Kidney epithelial cell (primary cell): ENCODE results near the gene RIN3. TPM values are rescaled to one million over a fixed set of nuclear protein-coding genes. Genes with fewer than 3 reads are reported as not detected.

Experiments
- DNase-seq: peaks from one replicate; pipeline ENCODE4 v3.0.0-alpha.2; 2010; ENCODE audit warnings: low read depth
- H3K27me3 ChIP-seq: 2 replicates; pipeline ENCODE4 v1.6.0; 2011; ENCODE audit warnings: low read length; ENCODE audit not compliant: control insufficient read depth, insufficient read depth
- H3K36me3 ChIP-seq: 2 replicates; pipeline ENCODE4 v1.5.1; 2011; ENCODE audit warnings: low read length; ENCODE audit not compliant: control insufficient read depth, insufficient read depth
- H3K4me3 ChIP-seq: 2 replicates; pipeline ENCODE4 v1.5.1; 2011; ENCODE audit warnings: low read depth, mild to moderate bottlenecking, control low read depth, low read length
- total RNA-seq: library from RNA; depleted of rRNA; stranded (reverse); fragments of >200 nt; gene quantifications from 2 replicates; pipeline ENCODE4 v1.2.3, GENCODE V29; 2015
- TF ChIP-seq, protein P1 (sequence below): IDR thresholded peaks from 2 replicates; pipeline ENCODE4 v1.5.1; 2011; ENCODE audit warnings: mild to moderate bottlenecking, moderate library complexity, low read length, control low read depth, inconsistent platforms; ENCODE audit not compliant: insufficient read depth, poor library complexity, severe bottlenecking

The RIN3 gene
- total RNA-seq, 1 donor from 2014 or later, result 6.0 TPM

DNA sequence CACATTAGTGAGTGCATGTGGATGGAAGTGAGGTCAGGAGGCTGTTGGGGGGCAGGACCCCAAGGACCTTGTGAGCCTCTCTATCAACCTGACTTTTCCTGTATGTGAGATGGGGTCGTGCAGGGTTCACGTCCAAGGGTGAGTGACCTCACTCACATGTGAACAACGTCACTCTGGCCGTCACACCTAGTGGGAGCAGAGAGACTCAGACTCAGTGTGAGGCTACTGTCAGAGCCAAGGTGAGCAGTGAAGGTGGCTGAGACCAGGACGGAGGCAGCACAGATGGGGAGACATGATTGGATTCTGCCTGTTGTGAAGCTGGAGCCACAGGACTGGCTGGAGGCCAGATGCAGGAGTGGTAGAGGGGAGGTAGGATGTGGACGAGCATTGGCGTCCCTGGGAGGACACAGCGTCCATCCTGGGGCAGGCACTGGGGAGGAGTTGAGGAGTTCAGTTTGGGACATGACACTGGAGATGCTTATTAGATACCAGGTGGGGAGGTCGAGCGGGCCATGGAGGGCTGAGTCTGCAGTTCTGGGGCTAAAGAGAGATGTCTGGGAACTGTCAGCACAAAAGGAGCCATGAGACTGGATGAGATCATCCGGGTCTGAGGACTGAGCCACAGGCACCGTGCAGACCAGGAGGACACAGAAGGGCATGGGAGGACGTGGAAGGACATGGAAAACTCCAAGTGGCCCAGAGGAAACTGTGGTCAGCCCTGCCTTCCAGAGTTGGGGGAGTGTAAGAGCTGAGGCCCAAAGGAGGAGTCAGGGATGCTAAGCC, 142.0 kb downstream of the RIN3 start:
- DNase-seq, result no peak
- peaks cover 1% of the 10 kb centered on the region for H3K36me3 ChIP-seq
- no peak overlapping the region for H3K4me3 ChIP-seq
- no peaks in the 10 kb centered on the region for H3K27me3 ChIP-seq
- TF ChIP-seq, protein P1, sequence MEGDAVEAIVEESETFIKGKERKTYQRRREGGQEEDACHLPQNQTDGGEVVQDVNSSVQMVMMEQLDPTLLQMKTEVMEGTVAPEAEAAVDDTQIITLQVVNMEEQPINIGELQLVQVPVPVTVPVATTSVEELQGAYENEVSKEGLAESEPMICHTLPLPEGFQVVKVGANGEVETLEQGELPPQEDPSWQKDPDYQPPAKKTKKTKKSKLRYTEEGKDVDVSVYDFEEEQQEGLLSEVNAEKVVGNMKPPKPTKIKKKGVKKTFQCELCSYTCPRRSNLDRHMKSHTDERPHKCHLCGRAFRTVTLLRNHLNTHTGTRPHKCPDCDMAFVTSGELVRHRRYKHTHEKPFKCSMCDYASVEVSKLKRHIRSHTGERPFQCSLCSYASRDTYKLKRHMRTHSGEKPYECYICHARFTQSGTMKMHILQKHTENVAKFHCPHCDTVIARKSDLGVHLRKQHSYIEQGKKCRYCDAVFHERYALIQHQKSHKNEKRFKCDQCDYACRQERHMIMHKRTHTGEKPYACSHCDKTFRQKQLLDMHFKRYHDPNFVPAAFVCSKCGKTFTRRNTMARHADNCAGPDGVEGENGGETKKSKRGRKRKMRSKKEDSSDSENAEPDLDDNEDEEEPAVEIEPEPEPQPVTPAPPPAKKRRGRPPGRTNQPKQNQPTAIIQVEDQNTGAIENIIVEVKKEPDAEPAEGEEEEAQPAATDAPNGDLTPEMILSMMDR, result no peak

DNA sequence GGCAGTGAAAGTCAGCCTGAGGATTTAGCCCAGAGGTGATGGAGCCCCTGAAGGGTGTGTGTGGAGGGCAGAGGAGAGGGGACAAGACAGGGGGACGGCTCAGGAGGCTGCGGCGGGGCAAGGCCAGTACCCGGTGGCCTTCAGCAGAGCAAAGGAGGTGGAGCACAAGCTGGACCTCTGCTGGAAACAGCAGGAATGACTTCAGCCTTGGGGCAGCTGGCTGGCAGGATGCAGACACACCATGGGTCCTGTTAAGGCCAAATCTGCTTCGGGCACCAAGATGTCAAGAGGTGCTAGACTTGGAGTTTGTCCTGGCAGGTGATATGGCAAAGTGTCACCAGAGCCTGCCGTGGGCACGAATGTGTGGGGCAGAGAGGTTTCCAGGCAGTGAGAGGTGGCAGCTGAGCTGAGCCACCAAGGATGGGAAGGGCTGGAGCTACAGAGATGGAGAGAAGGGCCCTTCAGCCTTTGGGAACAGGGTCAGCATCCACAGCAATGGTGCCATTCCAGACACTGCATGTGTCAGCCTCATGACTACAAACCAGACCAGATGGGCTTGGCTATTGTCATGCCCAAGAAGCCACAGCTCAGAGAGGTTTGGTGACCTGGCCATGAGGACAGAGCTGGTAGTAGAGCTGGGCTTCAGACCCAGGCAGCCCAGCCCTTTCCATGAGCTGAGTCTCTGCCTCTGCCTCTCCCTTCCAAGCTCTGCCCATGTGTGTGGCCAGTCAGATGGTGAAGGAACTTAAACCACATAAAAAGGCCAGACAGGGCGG, 142.9 kb downstream of the RIN3 start:
- no peak overlapping the region for H3K4me3 ChIP-seq
- H3K36me3 ChIP-seq, result peaks cover 1% of the 10 kb centered on the region
- DNase-seq, result no peak
- TF ChIP-seq, protein P1, result no peak
- H3K27me3 ChIP-seq, result no peaks in the 10 kb centered on the region

DNA sequence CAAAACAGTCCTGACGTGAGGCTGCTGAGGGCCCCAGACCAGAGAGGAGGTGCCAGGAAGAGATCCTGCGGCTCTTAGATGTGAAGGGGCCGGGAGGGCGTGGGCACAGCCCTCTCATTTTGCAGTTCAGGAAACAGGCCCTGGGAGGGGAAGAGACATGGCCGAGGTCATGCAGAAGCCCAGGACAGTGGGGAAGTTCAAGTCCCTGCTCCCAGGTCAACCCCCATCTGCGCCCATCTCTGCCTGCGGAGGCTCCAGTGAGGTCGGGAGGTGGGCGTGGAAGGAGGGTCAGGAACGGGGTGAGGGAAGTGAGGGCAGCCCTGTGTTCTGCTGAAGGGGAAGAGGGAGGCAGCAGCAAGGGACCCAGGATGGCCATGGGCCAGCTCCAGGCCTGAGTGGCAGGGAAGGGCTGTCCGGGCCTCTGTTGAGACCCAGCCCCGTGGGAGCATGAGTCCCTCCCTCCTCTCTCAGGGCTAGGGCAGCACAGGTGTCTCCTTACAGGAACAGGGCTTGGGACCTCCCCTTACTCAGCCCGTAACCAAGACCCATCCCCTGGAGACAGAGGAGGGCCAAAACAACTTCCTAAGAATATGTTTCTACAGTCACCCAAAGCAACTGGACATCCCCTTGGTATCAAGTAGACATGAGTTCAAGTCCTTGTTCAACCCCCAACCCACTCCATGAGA, 144.0 kb downstream of the RIN3 start:
- H3K36me3 ChIP-seq, result peaks cover 1% of the 10 kb centered on the region
- no peak overlapping the region for H3K4me3 ChIP-seq
- H3K27me3 ChIP-seq, result no peaks in the 10 kb centered on the region
- DNase-seq, result no peak
- TF ChIP-seq, protein P1, result no peak

DNA sequence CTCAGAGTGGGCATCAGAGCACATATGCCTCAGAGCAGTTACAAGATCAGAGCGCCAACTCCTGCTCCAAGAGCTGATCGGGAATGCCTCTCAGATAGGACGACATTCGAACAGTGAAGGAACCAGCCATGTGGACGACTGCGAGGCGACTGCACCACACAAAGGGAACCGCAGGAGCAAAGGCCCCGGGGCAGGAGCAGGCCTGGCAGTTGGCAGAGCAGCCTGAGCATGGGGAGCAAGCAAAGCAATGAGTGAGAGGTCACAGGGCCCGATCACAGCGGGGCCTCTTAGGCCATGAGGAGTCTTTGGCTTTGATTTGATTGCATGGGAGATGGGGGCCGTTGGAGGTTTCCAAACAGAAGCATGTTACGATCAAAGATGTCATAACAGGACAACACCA, 144.6 kb downstream of the RIN3 start:
- Histone ChIP-seq H3K36me3 (peaks cover 1% of the 10 kb centered on the region), H3K4me3 (no peak overlapping the region), H3K27me3 (no peaks in the 10 kb centered on the region)
- TF ChIP-seq, protein P1, result no peak
- DNase-seq, result no peak

DNA sequence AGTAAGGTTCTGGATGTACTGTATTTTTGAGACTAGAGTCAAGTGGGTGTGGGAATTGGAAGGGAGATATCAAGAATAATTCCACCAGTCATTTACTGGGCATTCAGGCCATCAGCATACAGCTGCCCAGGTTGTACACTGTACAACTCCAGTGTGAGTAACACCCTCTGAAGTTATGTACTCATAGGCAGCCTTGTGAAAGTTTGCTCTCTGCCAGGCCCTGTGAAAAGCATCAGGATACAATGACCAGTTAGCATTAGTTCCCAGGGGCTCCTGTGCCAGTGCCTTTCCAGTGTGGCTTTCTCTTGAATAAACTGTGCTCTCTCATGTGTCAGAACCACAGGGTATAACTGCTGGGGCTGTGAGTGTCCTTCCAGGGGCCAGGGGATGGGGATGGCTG, 145.1 kb downstream of the RIN3 start:
- Histone ChIP-seq H3K36me3 (peaks cover 1% of the 10 kb centered on the region), H3K4me3 (no peak overlapping the region), H3K27me3 (no peaks in the 10 kb centered on the region)
- DNase-seq, result no peak
- TF ChIP-seq, protein P1, result no peak
